ENCODE measurements around the gene LNPEP. TPM values are rescaled to one million over a fixed set of nuclear protein-coding genes. Genes with fewer than 3 reads are reported as not detected.

Gene LNPEP
- total RNA-seq, 1 donor from 2014 or later = 31.4 TPM

DNA sequence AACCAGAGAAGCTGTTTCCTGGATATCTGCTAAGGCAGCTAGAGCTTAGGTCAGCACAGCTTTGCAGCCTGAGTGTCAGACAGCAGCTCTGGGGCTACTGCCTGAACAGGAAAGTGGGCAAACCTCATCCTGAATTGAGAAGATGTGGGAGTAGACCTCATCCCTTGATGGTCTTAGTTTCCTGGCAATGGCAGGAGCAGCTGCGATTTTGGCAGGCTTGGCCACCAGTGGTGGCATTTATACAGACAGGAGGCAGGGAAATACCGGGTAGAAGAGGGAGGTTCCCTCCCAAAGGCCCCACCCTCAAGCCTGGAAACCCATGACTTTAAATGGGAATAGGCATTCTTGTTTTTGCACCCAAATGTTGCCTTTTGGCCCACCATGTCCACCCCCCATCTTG lies 136.8 kb downstream of the LNPEP start:
- Mint-ChIP-seq H3K27me3 (ENCODE audit: low read depth) (no peaks in the 10 kb centered on the region), H3K27ac (ENCODE audit: unreplicated experiment) (no peak overlapping the region), H3K4me1 (ENCODE audit: low read depth) (peaks cover 8% of the 10 kb centered on the region), H3K36me3 (ENCODE audit: low read depth) (no peaks in the 10 kb centered on the region), H3K9me3 (ENCODE audit: low read depth) (no peaks in the 10 kb centered on the region), H3K4me3 (ENCODE audit: unreplicated experiment) (no peak overlapping the region)
- no peak for TF ChIP-seq CTCF (IDR thresholded peaks at IDR 0.05)
- no peak for DNase-seq (ENCODE audit: low spot score)

- no peak overlapping the region for H3K4me3 Mint-ChIP-seq (ENCODE audit: unreplicated experiment)
- H3K9me3 Mint-ChIP-seq (ENCODE audit: low read depth) = no peaks in the 10 kb centered on the region
- DNase-seq (ENCODE audit: low spot score) = no peak
- TF ChIP-seq CTCF (IDR thresholded peaks at IDR 0.05) = no peak
- no peaks in the 10 kb centered on the region for H3K36me3 Mint-ChIP-seq (ENCODE audit: low read depth)
- no peak overlapping the region for H3K27ac Mint-ChIP-seq (ENCODE audit: unreplicated experiment)
- H3K4me1 Mint-ChIP-seq (ENCODE audit: low read depth) = peaks cover 8% of the 10 kb centered on the region
- H3K27me3 Mint-ChIP-seq (ENCODE audit: low read depth) = no peaks in the 10 kb centered on the region
These were observed 137.5 kb downstream of the LNPEP start for GRCh38 chr5:97073420-97073819.

DNA sequence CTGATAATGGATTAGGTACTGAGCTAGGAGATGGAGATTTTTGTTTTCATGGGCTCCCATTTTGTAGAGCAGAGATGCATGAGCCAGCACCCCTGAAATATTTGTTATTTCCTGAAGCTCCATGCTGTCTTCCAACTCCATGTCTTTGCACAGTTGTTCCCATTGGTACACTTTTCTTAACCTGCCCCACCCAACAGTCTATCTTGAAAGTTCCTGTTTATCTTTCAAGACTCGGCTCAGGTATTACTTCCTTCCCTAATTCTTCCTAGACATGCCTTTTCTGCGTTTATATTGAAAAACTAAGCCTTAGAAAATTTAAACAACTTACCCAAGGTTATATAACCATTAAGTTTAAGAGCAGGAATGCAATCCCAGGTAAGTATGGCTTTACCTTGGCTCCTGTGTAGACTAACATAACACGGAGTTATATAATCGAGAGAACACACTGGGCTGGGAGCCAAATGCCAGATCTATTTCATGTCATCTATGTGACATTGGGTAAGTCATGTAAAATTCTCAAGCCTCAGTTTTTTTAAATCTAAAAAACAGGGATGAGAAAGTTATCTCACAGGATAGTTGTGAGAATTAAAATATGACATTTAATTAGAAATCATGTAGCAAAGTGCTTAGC lies 139.1 kb downstream of the LNPEP start:
- H3K27ac Mint-ChIP-seq (ENCODE audit: unreplicated experiment) = no peak overlapping the region
- H3K9me3 Mint-ChIP-seq (ENCODE audit: low read depth) = no peaks in the 10 kb centered on the region
- no peaks in the 10 kb centered on the region for H3K27me3 Mint-ChIP-seq (ENCODE audit: low read depth)
- H3K4me3 Mint-ChIP-seq (ENCODE audit: unreplicated experiment) = no peak overlapping the region
- TF ChIP-seq CTCF (IDR thresholded peaks at IDR 0.05) = no peak
- H3K36me3 Mint-ChIP-seq (ENCODE audit: low read depth) = no peaks in the 10 kb centered on the region
- no peak for DNase-seq (ENCODE audit: low spot score)
- H3K4me1 Mint-ChIP-seq (ENCODE audit: low read depth) = peaks cover 8% of the 10 kb centered on the region

DNA sequence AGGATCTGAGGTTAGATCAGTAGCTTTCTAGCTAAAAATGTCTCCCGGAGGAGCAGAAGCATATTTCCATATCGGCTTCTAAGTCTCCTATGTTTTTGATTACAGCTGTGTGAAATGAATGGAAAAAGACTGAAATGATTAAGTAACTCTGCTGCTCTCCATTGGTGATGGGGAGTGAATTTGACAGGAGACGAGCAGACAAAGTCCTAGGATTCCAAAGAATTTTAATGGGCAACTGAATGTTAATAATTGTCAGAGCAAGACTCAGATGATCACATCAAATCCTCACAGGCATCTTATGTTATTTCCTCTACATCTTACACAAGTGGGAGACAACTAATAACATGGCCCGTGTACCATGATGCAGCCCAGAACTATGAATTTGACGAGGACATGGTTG lies 139.8 kb downstream of the LNPEP start:
- Mint-ChIP-seq H3K36me3 (ENCODE audit: low read depth) (no peaks in the 10 kb centered on the region), H3K9me3 (ENCODE audit: low read depth) (no peaks in the 10 kb centered on the region), H3K4me3 (ENCODE audit: unreplicated experiment) (no peak overlapping the region), H3K4me1 (ENCODE audit: low read depth) (peaks cover 8% of the 10 kb centered on the region), H3K27ac (ENCODE audit: unreplicated experiment) (no peak overlapping the region), H3K27me3 (ENCODE audit: low read depth) (no peaks in the 10 kb centered on the region)
- no peak for DNase-seq (ENCODE audit: low spot score)
- no peak for TF ChIP-seq CTCF (IDR thresholded peaks at IDR 0.05)

- TF ChIP-seq CTCF (IDR thresholded peaks at IDR 0.05) = no peak
- no peaks in the 10 kb centered on the region for H3K36me3 Mint-ChIP-seq (ENCODE audit: low read depth)
- DNase-seq (ENCODE audit: low spot score) = no peak
- H3K4me3 Mint-ChIP-seq (ENCODE audit: unreplicated experiment) = no peak overlapping the region
- H3K27ac Mint-ChIP-seq (ENCODE audit: unreplicated experiment) = no peak overlapping the region
- H3K9me3 Mint-ChIP-seq (ENCODE audit: low read depth) = no peaks in the 10 kb centered on the region
- H3K27me3 Mint-ChIP-seq (ENCODE audit: low read depth) = no peaks in the 10 kb centered on the region
- H3K4me1 Mint-ChIP-seq (ENCODE audit: low read depth) = peaks cover 8% of the 10 kb centered on the region
These were observed 140.2 kb downstream of the LNPEP start for GRCh38 chr5:97076098-97076497.
